Measurements from ENCODE around the gene STX1A.
A peak's percentile ranks its signal among the peaks of the same experiment; 100 is the strongest.
"Not testable (repeated sequence)": the region's sequence is repeated elsewhere in the genome, so short reads cannot be mapped to it uniquely, and the experiment has no call there.

STX1A gene

DNA sequence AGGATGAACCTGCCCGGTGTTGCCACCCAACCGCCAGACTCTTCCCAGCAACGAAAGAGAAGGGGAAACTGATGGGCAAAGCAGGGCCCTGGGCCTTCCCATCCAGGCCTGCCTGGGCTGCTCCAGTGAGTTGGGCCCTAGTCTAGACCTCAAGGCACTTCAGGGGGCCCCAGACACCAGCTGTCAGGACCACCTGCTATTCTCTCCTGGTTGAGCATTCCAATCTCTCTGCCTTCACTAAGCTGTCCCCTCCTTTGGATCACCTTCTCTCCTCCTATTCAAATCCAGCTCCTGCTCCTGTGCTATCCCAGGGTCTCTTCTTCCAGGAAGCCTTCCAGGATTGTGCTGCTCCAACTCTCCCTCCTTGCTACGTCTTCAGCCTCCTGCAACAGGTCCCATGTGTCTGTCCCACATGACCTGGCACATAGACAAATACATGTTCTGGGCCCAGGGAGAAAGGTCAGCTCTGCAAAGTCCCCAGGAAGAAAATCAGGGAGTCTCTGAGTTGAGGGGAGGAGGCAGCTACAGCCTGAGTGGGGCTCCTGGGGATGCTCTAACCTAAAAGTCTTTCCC is 3.1 kb downstream of the STX1A start:
- DNase-seq, result no peak
- in situ Hi-C loops (cut with HindIII; ENCODE audit: low pct_ligation_motif_present, low pct_unique_long_range_greater_than_20kb, low sequenced_read_pairs), result no loop called here

GRCh38 chr7:73715648-73716317 is 3.7 kb downstream of the STX1A start:
- peak; percentile 95 for DNase-seq
- in situ Hi-C loops (cut with HindIII; ENCODE audit: low pct_ligation_motif_present, low pct_unique_long_range_greater_than_20kb, low sequenced_read_pairs), result no loop called here

DNA sequence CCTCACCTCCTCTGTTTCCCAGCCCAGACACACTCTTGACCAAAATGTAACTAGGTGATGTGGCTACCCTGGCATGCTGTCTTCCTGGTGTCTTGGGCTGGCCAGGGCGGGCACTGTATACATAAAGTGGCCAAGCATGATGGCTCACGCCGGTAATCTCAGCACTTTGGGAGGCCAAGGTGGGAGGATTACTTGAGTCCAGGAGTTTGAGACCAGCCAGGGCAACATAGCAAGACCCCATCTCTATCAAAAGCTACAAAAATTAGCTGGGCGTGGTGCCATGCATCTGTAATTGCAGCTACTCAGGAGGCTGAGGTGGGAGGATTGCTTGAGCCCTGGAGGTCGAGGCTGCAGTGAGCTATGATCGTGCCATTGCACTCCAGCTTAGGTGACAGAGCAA is 6.2 kb downstream of the STX1A start:
- DNase-seq; in situ Hi-C loops (cut with HindIII; ENCODE audit: low pct_ligation_motif_present, low pct_unique_long_range_greater_than_20kb, low sequenced_read_pairs): not testable (repeated sequence)

DNA sequence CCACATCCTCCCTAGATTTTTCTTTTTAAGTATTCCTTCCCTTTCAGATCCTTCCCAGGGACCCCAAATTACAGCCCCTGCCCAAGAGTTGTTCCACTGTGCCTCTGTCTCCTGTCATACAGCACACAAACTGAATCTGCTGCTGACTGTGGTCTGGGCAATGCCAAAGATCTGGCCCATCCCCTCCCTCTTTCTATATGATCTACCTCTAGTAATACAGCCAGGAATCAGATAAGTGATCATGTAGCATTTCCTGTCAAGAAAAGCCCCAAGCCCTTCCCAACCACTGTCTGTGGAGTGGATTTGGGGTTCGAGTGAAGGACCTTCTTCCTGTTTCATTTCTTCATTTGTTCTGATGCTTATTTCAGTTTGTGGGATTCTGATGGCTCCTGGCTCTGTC is 6.7 kb downstream of the STX1A start:
- DNase-seq, result no peak
- in situ Hi-C loops (cut with HindIII; ENCODE audit: low pct_ligation_motif_present, low pct_unique_long_range_greater_than_20kb, low sequenced_read_pairs), result no loop called here

- in situ Hi-C loops (cut with HindIII; ENCODE audit: low pct_ligation_motif_present, low pct_unique_long_range_greater_than_20kb, low sequenced_read_pairs), result no loop called here
- no peak for DNase-seq
These were observed 10.4 kb downstream of the STX1A start for GRCh38 chr7:73708961-73709549.

DNA sequence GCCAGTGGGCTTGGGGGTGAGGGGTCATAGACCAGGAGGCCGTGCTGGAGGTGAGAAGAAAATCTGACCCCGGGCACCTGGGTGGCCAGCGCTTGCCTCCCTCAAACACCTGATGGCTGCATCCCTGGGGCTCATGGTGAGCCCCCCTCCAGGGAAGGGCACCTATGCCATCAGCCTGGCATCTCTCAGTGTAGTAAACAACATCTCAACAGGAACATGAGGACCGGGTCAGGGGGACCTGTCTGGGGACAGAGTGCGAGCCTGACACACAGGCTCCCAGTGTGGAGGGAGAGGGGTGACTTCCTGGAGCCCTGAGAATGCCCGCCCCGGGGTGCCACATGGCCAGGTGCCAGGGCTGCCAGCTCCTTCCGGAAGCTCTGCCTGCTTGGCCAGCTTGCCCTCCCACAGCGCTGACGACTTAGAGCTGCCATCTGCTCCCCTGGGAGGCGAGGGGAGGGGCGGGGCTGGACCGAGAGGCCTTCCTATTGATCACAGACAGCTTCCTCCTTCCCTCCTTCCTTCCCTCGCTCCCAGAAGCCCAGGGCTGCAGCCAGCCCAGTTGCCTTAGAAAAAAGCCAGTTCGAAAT is 12.3 kb downstream of the STX1A start:
- in situ Hi-C loops (cut with HindIII; ENCODE audit: low pct_ligation_motif_present, low pct_unique_long_range_greater_than_20kb, low sequenced_read_pairs), result no loop called here
- DNase-seq, result peak; percentile 88

GRCh38 chr7:73706126-73707044 is 13.1 kb downstream of the STX1A start:
- in situ Hi-C loops (cut with HindIII; ENCODE audit: low pct_ligation_motif_present, low pct_unique_long_range_greater_than_20kb, low sequenced_read_pairs), result no loop called here
- peak; percentile 39 for DNase-seq

- in situ Hi-C loops (cut with HindIII; ENCODE audit: low pct_ligation_motif_present, low pct_unique_long_range_greater_than_20kb, low sequenced_read_pairs), result no loop called here
- no peak for DNase-seq
These were observed 13.9 kb downstream of the STX1A start for GRCh38 chr7:73705551-73705920.

- in situ Hi-C loops (cut with HindIII; ENCODE audit: low pct_ligation_motif_present, low pct_unique_long_range_greater_than_20kb, low sequenced_read_pairs), result no loop called here
- no peak for DNase-seq
These were observed 14.6 kb downstream of the STX1A start for GRCh38 chr7:73704640-73705550.

DNA sequence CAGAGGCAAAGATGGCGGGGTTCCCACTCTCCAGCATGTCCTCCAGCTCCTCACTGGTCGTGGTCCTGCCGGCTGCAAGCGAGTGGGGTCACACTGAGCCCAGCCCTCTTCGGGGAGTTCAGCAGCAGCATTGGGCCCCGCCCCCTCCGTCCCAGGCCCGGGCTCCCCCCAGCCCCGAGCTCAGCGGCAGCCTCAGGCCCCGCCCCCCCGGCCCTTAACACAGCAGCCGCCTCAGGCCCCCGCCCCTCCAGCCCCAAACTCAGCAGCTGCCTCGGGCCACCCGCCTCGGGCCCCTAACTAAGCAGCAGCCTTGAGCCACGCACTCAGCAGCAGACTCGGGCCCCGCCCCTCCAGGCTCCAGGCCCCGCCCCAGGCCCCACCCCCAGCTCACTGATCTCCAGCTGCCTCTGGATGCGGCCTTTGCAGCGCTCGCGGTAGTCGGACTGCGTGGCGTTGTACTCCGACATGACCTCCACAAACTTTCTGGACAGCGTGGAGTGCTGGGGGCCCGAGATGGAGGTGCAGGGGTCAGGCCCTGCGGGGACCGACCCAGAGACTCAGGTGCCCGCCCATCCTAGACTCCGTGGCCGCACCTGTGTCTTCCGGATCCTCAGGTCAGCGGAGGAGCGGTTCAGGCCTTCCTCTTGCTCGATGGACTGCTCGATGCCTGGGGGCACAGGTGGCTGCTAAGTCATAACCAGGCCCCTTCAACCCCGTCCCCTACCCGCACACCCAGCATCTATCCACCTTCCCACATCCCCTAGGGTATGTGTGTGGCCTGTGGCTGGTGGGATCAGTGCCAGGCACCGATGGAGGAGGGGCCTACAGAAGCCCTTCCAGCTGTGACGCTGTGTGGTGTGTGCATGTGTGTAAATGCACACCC is 15.5 kb downstream of the STX1A start:
- in situ Hi-C loops (cut with HindIII; ENCODE audit: low pct_ligation_motif_present, low pct_unique_long_range_greater_than_20kb, low sequenced_read_pairs), result no loop called here
- DNase-seq, result no peak

GRCh38 chr7:73703225-73703624 is 16.2 kb downstream of the STX1A start:
- no peak for DNase-seq
- in situ Hi-C loops (cut with HindIII; ENCODE audit: low pct_ligation_motif_present, low pct_unique_long_range_greater_than_20kb, low sequenced_read_pairs), result no loop called here

GRCh38 chr7:73702665-73703064 is 16.8 kb downstream of the STX1A start:
- no peak for DNase-seq
- in situ Hi-C loops (cut with HindIII; ENCODE audit: low pct_ligation_motif_present, low pct_unique_long_range_greater_than_20kb, low sequenced_read_pairs), result no loop called here

DNA sequence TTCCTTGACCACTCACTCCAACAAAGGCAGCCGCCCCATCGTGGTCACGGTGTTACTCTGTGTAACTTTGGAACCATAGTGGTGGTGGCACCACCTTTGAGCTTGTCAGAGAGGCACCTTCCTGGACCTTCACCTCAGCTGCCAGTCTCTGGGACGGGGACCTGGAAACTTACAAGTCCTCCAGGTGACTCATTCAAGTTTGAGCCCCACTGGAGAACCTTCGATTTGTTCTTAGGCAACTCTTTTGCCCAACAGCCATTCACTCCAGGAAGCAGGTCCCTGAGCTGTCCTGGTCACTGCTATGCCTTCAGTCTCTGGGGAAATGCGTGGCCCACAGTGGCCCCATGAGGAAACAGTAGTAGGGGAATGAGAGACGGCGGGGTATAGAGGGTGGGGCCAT is 17.2 kb downstream of the STX1A start:
- DNase-seq, result no peak
- in situ Hi-C loops (cut with HindIII; ENCODE audit: low pct_ligation_motif_present, low pct_unique_long_range_greater_than_20kb, low sequenced_read_pairs), result no loop called here

DNA sequence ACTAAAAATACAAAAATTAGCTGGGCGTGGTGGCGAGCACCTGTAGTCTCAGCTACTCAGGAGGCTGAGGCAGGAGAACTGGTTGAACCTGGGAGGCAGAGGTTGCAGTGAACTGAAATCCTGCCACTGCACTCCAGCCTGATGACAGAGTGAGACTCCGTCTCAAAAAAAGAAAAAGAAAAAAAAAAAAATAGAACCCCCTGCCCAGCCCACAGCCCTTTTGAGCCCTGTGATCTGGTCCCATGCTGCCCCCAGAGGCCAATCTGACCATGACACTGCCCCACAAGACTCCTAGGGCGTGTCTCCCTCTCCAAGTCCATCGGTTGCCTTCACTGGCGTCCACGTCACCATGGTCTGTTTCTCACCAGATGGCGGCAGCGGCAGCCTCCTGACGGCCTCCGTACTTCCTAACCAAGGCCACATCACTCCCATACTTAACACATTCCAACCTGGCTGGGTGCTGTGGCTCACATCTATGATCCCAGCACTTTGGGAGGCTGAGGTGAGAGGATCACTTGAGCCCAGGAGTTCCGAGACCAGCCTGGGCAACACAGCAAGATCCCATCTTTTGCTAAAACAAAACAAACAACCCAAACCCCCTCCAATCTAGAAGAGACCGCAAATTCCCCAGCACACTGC is 18.0 kb downstream of the STX1A start:
- in situ Hi-C loops (cut with HindIII; ENCODE audit: low pct_ligation_motif_present, low pct_unique_long_range_greater_than_20kb, low sequenced_read_pairs), result no loop called here
- DNase-seq, result peak; percentile 51

- in situ Hi-C loops (cut with HindIII; ENCODE audit: low pct_ligation_motif_present, low pct_unique_long_range_greater_than_20kb, low sequenced_read_pairs), result no loop called here
- no peak for DNase-seq
These were observed 18.8 kb downstream of the STX1A start for GRCh38 chr7:73700581-73701134.

DNA sequence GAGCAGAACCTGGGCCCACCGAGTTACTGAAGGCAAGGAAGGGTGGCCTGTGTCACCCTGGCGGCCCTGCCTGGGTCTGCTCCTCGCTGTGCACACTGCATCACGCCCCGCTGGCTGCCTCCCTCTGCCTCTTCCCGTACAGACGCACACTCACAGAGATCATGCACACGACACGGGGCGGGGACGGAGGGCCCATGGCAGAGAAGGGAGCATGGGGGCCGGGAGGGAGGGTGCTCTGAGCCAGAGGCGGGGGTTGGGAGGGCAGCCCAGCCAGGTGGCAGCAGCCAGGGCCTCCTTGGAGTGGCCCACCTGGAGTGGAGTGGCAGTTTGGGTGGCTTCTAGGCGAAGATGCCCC is 19.4 kb downstream of the STX1A start:
- DNase-seq, result no peak
- in situ Hi-C loops (cut with HindIII; ENCODE audit: low pct_ligation_motif_present, low pct_unique_long_range_greater_than_20kb, low sequenced_read_pairs), result no loop called here
